Measurements from ENCODE around the gene FGF2.

DNA sequence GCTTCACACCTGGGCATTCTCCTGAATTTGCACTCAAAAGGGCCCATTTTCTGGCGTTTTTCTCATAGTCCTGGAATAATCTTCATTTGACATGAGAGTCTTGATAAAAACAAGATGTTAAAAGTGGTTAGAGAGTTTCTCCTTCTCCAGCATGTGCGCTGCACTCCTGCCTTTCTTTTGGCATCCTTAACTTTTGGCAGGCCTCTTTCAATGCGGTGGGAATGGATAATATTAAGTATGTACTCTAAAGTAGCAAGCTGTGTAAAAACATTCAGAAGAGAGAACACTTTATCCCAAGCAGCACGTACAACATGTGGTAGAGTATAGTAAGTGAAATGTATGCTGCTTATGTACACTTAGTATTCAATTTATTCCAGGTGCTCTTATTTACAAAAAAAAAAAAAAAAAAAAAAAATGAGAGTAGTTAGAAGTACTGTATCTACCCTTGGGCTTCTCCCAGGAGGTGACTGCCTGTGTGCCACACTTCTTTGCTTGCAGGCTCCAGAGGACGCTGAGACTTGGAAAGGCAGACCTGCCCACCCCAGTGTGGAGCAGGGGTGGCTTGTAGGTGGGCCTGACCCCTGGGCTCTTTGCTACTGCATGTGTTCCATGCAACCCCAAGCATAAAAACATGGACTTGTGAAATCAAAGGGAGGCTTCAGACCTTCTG lies 3.9 kb downstream of the FGF2 start:
- TF ChIP-seq, protein P1, sequence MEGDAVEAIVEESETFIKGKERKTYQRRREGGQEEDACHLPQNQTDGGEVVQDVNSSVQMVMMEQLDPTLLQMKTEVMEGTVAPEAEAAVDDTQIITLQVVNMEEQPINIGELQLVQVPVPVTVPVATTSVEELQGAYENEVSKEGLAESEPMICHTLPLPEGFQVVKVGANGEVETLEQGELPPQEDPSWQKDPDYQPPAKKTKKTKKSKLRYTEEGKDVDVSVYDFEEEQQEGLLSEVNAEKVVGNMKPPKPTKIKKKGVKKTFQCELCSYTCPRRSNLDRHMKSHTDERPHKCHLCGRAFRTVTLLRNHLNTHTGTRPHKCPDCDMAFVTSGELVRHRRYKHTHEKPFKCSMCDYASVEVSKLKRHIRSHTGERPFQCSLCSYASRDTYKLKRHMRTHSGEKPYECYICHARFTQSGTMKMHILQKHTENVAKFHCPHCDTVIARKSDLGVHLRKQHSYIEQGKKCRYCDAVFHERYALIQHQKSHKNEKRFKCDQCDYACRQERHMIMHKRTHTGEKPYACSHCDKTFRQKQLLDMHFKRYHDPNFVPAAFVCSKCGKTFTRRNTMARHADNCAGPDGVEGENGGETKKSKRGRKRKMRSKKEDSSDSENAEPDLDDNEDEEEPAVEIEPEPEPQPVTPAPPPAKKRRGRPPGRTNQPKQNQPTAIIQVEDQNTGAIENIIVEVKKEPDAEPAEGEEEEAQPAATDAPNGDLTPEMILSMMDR (IDR thresholded peaks at IDR 0.05), result no peak
- TF ChIP-seq POLR2A (IDR thresholded peaks at IDR 0.05), result no peak
- no peak for TF ChIP-seq EP300 (IDR thresholded peaks at IDR 0.05)

All from tibial nerve (tissue), 4 donors.